ENCODE measurements around the gene CUX1.

The CUX1 gene

DNA sequence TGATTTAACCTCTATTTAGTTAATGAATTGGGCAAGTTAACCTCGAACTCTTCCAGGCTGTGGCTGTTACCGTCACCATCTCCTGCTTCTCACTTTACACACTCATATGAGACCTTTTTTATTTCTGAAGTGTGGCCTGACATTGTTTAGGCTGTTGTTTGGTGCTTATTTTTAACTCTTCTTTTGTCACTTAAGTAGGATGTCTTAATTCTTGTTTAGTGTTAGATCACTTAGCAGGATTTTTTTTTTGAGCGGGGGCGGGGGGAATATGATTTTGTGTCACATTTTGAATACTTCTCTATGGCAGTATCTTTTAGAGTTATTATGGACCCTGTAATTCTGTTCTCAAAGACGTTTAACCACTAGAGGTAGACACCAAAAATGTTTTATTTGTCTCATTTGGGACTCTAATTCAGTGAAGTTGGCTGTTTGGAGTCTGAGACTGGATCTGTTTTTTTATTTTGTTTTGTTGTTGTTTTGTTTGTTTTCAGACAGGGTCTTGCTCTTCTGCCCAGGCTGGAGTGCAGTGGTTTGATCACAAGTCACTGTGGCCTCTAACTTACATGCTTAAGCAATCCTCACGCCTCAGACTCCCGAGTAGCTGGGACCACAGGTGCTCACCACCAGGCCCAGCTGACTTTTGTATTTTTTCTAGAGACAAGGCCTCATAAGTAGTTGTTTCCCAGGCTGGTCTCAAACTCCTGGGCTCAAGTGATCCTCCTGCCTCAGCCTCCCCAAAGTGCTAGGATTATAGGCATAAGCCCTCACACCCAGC lies 73.5 kb downstream of the CUX1 start:
- no peak for DNase-seq (ENCODE audit: low read depth in 1 of 2, low spot score in 1 of 2)

DNA sequence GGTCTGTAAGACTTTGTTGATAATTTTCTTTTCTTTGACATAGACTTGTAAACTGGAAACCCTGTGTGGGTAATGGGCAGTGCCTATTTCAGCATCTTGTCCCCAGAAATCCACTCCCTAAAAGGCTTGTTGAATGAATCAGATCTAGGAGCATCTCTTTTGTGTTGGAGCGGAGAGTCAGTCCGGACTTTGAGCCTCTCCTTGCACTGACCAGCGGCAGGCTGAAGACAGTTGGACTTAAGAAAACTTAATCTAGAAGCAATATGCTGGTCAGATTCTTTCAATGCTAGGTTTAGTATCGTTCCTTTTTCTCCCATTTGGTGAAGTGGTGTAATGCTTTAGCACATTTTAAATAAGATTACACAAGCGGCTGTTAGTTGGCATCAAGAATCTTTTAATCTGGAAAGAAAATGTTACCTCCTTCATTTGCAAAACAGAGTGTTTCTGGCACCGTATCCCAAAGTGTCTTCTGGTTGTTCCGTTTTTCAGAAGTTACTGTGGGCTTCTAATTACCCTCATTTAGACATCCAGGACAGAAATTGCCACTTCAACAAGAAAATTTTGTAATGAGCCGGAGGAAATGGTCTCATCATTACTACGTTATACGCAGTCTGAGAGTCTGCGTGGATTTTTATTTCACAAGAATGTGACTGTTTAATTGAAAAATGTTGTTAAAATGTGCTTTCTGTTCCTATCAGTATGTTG lies 74.7 kb downstream of the CUX1 start:
- no peak for DNase-seq (ENCODE audit: low read depth in 1 of 2, low spot score in 1 of 2)

GRCh38 chr7:101893341-101894082 lies 76.1 kb downstream of the CUX1 start:
- no peak for DNase-seq (ENCODE audit: low read depth in 1 of 2, low spot score in 1 of 2)

DNA sequence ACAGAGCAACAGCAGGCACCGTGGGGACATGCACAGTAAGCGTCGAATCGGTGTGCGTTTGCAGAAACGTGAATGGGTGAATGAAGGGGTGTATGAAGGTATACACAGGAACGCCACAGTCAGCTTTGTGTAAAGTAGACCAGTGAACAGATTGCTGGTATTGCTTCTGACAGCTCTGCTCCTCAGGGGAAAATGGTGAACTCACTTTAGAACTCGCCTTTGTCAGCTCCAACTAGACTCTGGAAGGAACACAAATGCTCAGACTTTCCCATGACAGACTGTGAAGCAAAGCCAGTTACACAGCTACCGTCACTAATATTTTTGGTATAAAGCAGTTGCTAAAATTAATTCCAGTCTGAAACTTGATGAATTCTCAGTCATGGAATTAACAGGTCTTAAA lies 78.9 kb downstream of the CUX1 start:
- no peak for DNase-seq (ENCODE audit: low read depth in 1 of 2, low spot score in 1 of 2)

GRCh38 chr7:101896941-101897340 lies 79.5 kb downstream of the CUX1 start:
- no peak for DNase-seq (ENCODE audit: low read depth in 1 of 2, low spot score in 1 of 2)

- no peak for DNase-seq (ENCODE audit: low read depth in 1 of 2, low spot score in 1 of 2)
Observed at GRCh38 chr7:101898106-101898505, 80.7 kb downstream of the CUX1 start.

DNA sequence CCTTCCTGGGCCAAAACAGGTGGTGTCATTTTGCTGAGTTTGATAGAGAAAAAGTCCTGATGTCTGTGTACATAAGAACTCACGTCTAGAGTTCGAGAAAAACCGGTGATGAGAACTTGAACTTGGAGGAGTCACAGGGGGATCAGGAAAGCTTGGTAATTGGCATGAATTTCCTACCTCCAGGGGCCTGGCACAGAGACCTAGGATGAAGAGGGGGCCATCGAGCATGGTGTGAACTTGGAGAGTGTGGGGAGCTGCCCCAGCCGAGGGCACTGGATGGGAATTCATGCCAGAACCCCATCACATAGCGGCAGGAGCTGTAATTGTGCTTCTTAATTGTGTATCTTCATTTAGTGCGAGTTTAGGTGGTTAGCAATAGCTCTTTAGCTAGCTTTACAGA lies 82.2 kb downstream of the CUX1 start:
- DNase-seq (ENCODE audit: low read depth in 1 of 2, low spot score in 1 of 2), result no peak

GRCh38 chr7:101900103-101900502 lies 82.7 kb downstream of the CUX1 start:
- DNase-seq (ENCODE audit: low read depth in 1 of 2, low spot score in 1 of 2), result no peak

- DNase-seq (ENCODE audit: low read depth in 1 of 2, low spot score in 1 of 2), result no peak
Observed at GRCh38 chr7:101901661-101902491, 84.5 kb downstream of the CUX1 start.

GRCh38 chr7:101902680-101903514 lies 85.5 kb downstream of the CUX1 start:
- no peak for DNase-seq (ENCODE audit: low read depth in 1 of 2, low spot score in 1 of 2)

GRCh38 chr7:101903515-101903868 lies 86.1 kb downstream of the CUX1 start:
- DNase-seq (ENCODE audit: low read depth in 1 of 2, low spot score in 1 of 2), result no peak

DNA sequence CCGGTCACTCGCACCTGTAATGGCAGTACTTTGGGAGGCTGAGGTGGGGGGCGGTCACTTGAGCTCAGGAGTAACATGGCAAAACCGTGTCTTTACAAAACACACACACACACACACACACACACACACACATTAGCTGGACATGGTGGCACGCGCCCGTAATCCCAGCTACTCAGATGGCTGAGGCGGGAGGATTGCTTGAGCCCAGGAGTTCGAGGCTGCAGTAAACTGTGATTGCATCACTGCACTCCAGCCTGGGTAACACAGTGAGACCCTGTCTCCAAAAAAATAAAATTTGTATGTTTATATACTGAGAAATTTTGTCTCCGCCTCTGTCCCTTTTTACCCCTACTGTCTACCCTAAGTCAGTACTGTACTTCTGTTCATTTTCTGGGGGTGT lies 86.6 kb downstream of the CUX1 start:
- no peak for DNase-seq (ENCODE audit: low read depth in 1 of 2, low spot score in 1 of 2)

DNA sequence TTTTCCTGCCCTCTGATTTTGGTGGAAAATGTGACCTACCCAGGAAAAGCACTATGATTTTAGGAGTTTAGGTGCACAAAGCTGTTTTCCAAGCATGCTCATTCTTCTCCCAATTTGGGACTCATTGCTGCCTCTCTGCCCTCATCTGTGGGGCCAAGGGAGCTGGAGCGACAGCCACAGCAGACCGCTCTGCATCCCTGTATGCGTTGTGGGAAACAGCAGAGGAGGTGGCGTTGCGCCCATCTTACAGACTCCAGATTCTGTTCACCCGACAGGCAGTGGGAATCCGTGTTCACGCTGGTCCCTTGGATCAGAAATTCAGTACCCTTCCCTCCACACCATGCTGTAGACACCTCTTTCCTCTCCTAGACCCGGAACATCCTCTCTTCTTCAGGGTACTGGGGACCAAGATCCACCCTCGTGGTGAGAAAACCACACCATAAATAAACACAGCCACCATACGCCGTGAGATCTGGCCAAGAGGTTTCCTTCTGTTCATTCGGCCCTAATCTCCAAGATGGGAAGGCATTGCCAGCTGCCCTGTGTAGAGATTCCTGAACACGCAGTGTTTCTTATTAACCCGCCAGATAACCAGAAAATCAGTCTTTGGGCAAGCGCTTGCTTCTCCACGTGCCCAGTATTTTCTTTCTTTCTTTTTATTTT lies 87.9 kb downstream of the CUX1 start:
- DNase-seq (ENCODE audit: low read depth in 1 of 2, low spot score in 1 of 2), result no peak

GRCh38 chr7:101906291-101907240 lies 89.1 kb downstream of the CUX1 start:
- no peak for DNase-seq (ENCODE audit: low read depth in 1 of 2, low spot score in 1 of 2)

DNA sequence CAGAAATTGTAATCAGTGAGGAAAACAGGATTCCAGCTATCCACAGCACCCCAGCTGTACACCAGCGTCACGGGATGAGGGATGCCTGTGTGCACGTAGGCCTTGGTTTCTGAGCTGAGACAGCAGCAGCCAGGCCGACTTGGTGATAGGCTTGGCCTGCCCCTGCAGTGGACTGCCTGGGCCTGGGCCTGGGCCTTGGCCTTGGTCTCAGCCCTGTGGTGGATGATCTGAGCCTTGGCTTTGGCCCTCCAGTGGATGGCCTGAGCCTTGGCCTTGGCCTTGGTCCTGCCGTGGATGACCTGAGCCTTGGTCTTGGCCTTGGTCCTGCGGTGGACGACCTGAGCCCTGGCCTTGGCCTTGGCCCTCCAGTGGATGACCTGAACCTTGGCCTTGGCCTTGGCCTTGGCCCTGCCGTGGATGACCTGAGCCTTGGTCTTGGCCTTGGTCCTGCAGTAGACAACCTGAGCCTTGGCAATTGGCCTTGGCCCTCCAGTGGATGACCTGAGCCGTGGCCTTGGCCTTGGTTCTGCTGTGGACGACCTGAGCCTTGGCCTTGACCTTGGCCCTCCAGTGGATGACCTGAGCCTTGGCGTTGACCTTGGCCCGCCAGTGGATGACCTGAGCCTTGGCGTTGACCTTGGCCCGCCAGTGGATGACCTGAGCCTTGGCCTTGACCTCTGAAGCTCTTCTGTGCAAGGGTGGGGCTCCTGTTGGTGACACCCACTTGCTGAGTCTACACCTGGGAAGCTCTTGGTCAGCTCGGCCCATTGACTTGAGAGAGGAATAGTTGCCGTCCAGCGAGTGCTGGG lies 93.8 kb downstream of the CUX1 start:
- DNase-seq (ENCODE audit: low read depth in 1 of 2, low spot score in 1 of 2), result no peak

- no peak for DNase-seq (ENCODE audit: low read depth in 1 of 2, low spot score in 1 of 2)
Observed at GRCh38 chr7:101911800-101912715, 94.6 kb downstream of the CUX1 start.

DNA sequence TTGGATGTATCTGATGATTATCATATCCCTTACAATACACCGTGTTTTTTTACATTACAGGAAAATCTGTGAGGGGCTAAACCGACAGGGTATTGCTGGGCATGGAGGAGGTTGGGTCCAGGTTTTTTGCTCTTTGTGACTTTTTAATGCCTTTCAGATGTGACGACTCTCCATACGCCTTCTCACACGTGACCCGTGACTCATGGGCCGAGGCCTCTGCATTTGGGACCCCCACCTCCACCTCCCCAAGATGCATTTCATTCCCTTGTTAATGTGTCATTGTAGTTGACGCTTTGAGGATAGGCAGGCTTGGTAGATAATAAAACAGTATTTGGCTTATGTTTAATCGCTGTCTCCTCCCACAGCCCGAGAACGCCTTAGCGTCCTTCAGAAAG lies 95.3 kb downstream of the CUX1 start:
- DNase-seq (ENCODE audit: low read depth in 1 of 2, low spot score in 1 of 2), result no peak

Data from stimulated activated CD4-positive, alpha-beta T cell treated with anti-CD3 and anti-CD28 coated beads, Interleukin-15, amount 100 ng/mL, for 1 hour (primary cell).